ENCODE data around the gene TSGA10IP.

DNA sequence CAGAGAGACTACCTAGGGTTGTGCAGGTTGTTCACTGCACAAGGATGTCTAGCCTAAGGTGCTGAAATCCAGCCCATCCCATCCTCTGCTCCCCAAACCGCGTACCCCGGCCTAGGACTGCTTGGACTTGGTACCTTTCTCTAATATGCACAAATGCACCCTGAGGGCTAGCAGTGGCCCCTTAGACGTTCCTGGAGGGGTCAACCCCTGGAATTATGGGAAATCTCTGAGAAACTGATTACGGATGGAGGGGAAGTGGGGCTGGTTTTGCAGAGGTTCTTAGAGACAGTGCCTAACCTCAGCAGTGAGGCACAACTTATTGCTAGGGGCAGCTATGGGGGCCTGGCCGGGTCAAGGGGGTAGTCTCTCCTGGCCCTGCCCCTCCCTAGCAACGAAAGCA is 28.9 kb upstream of the TSGA10IP start:
- TF ChIP-seq, protein P1, sequence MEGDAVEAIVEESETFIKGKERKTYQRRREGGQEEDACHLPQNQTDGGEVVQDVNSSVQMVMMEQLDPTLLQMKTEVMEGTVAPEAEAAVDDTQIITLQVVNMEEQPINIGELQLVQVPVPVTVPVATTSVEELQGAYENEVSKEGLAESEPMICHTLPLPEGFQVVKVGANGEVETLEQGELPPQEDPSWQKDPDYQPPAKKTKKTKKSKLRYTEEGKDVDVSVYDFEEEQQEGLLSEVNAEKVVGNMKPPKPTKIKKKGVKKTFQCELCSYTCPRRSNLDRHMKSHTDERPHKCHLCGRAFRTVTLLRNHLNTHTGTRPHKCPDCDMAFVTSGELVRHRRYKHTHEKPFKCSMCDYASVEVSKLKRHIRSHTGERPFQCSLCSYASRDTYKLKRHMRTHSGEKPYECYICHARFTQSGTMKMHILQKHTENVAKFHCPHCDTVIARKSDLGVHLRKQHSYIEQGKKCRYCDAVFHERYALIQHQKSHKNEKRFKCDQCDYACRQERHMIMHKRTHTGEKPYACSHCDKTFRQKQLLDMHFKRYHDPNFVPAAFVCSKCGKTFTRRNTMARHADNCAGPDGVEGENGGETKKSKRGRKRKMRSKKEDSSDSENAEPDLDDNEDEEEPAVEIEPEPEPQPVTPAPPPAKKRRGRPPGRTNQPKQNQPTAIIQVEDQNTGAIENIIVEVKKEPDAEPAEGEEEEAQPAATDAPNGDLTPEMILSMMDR (IDR thresholded peaks at IDR 0.05), result no peak
- TF ChIP-seq POLR2A (IDR thresholded peaks at IDR 0.05), result no peak
